BLaER1 (cell line): Measurements from ENCODE around the gene HSD11B1L.
A peak's percentile ranks its signal among the peaks of the same experiment; 100 is the strongest.
"Not testable (repeated sequence)": the region's sequence is repeated elsewhere in the genome, so short reads cannot be mapped to it uniquely, and the experiment has no call there.

Experiments
- H3K27ac ChIP-seq: shearing (Covaris generic); formaldehyde crosslinking; 2 replicates; pipeline ENCODE4 v1.8.1; 2022
- H3K27me3 ChIP-seq: shearing (Covaris generic); formaldehyde crosslinking; 2 replicates; pipeline ENCODE4 v1.8.1; 2022
- H3K36me3 ChIP-seq: shearing (Covaris generic); formaldehyde crosslinking; 2 replicates; pipeline ENCODE4 v1.8.1; 2022
- H3K4me1 ChIP-seq: shearing (Covaris generic); formaldehyde crosslinking; 2 replicates; pipeline ENCODE4 v1.8.1; 2022
- H3K4me2 ChIP-seq: shearing (Covaris generic); formaldehyde crosslinking; 2 replicates; pipeline ENCODE4 v1.8.1; 2022
- H3K4me3 ChIP-seq: shearing (Covaris generic); formaldehyde crosslinking; 2 replicates; pipeline ENCODE4 v1.8.1; 2022
- H3K9ac ChIP-seq: shearing (Covaris generic); formaldehyde crosslinking; 2 replicates; pipeline ENCODE4 v1.8.1; 2022
- H3K9me3 ChIP-seq: shearing (Covaris generic); formaldehyde crosslinking; 2 replicates; pipeline ENCODE4 v1.8.1; 2022
- H4K20me1 ChIP-seq: shearing (Covaris generic); formaldehyde crosslinking; 2 replicates; pipeline ENCODE4 v1.8.1; 2022
- Cebpa-rat ChIP-seq: shearing (Covaris generic); IDR thresholded peaks from 2 replicates; pipeline ENCODE4 v1.8.1; 2022

The HSD11B1L gene

GRCh38 chr19:5719961-5720790, 39.3 kb downstream of the HSD11B1L start, which contains the start of the genes CATSPERD and LONP1:
Gene CATSPERD (plus strand): TSS chr19:5720637. CDS start chr19:5720738, 101 bp downstream.
Gene LONP1 (minus strand): TSS chr19:5720146. CDS start chr19:5720132, 14 bp downstream.
- Histone ChIP-seq H3K27me3 (no peaks in the 10 kb centered on the region), H3K9ac (peak within 1 kb of the TSS; percentile 96), H3K4me1 (peaks cover 31% of the 10 kb centered on the region), H3K27ac (peak within 1 kb of the TSS; percentile 98), H3K4me3 (peak within 1 kb of the TSS; percentile 98), H3K36me3 (peaks cover 25% of the 10 kb centered on the region), H4K20me1 (peaks cover 45% of the 10 kb centered on the region), H3K9me3 (no peaks in the 10 kb centered on the region), H3K4me2 (peak within 1 kb of the TSS; percentile 82)
- TF ChIP-seq Cebpa-rat: no peak

GRCh38 chr19:5727453-5728050, 46.7 kb downstream of the HSD11B1L start:
- peaks cover 5% of the 10 kb centered on the region; the same call in 1 of the 2 replicates for H3K4me1 ChIP-seq
- no peaks in the 10 kb centered on the region for H3K36me3 ChIP-seq
- H3K4me3 ChIP-seq: no peak overlapping the region
- H3K27ac ChIP-seq: no peak overlapping the region
- no peak overlapping the region for H3K9ac ChIP-seq
- H3K27me3 ChIP-seq: no peaks in the 10 kb centered on the region
- no peaks in the 10 kb centered on the region for H4K20me1 ChIP-seq
- H3K4me2 ChIP-seq: no peak overlapping the region
- TF ChIP-seq Cebpa-rat: no peak
- no peaks in the 10 kb centered on the region for H3K9me3 ChIP-seq

- H3K4me2 ChIP-seq: 0 out of 2 replicates have a peak overlapping the region, but pooled peaks have one; percentile 12
- H3K9me3 ChIP-seq, H3K36me3 ChIP-seq, H3K27me3 ChIP-seq, H3K27ac ChIP-seq, H3K4me1 ChIP-seq, H4K20me1 ChIP-seq, H3K4me3 ChIP-seq, H3K9ac ChIP-seq: not testable (repeated sequence)
These were observed 52.3 kb downstream of the HSD11B1L start for GRCh38 chr19:5733172-5733571.
